ENCODE data around the gene SWAP70. TPM values are rescaled to one million over a fixed set of nuclear protein-coding genes. Genes with fewer than 3 reads are reported as not detected.
"Not testable (repeated sequence)": the region's sequence is repeated elsewhere in the genome, so short reads cannot be mapped to it uniquely, and the experiment has no call there.

The SWAP70 gene
- total RNA-seq, 1 experiment from 2014 or later: 45.9 TPM

DNA sequence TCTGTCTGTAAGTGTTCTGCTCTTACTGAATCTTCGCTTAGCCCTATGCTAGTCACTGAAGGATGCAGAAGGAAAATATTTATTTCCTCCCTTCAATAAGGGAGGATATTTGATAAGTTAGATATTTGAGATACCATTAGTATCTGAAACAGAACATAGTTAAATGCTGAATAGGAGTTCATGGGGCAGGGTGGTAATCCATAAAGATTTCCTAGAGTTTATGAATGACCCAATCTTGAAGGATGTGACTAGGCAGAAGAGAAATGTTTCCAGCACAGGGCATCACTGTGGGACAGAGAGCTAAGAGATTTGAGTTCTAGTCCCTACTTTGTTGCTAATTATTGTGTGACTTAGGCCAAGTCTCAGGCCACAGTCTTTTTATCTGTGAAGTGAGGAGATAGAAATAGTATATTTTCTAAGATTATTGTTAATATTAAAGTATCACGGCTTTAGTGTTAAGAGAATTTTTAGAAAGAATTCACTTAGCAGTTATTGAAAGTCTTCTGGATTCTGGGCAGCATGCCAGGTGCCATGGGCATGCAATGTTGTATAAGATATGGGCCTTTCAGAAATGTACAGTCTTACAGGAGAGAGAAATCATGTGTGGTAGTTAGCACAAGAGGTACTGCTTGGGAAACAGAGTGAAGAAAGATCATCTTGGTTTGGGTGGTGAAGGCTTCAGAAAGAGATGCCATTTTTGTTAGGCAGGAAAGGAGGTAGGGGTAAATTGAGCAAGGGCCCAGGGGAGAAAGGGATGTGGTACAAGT, 24.0 kb downstream of the SWAP70 start:
- in situ Hi-C loops (cut with HindIII; ENCODE audit: low sequenced_read_pairs): no loop called here
- no peak for DNase-seq (ENCODE audit: low spot score)

- in situ Hi-C loops (cut with HindIII; ENCODE audit: low sequenced_read_pairs): no loop called here
- no peak for DNase-seq (ENCODE audit: low spot score)
These were observed 25.0 kb downstream of the SWAP70 start for GRCh38 chr11:9688716-9689511.

- in situ Hi-C loops (cut with HindIII; ENCODE audit: low sequenced_read_pairs): no loop called here
These were observed 25.8 kb downstream of the SWAP70 start for GRCh38 chr11:9689721-9690120.

DNA sequence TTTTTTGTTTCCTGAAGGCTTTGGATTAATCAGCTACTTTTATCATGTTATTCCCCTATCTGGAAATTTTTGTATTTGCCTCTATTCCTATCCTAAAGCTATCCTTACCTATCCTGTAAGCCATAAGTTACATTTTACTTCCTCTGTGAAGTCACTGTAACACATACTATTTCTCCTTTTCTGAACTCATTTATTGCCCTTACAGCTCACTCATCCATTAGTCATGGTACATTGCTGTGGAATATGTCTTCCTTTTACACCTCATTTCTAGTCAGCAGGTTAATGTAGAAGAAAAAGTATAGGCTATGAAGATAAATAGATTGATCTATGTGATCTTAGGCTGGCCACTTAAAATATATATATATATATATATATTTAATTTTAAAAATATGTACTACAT, 28.0 kb downstream of the SWAP70 start:
- in situ Hi-C loops (cut with HindIII; ENCODE audit: low sequenced_read_pairs): no loop called here
- no peak for DNase-seq (ENCODE audit: low spot score)

More at GRCh38 chr11:9689721-9690120, 25.8 kb downstream of the SWAP70 start:
- DNase-seq (ENCODE audit: low spot score): no peak

DNA sequence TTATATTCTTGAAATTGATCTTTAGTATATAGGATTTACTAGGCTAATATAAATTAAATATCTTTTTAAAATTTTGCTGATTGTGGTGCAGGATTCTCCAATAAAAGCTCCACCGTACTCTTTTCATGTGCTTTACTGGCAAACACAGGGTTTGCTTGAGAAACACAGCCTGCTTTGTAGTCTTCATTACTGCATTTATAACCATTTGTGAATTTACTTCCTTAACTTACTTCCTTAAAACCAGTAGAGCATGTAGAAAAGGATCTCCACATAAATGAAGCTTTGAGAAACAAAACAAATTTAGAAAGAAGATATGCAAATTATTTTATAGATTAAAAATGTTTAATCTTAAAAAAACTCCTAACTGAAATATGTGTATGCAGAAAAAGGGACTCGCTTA, 28.8 kb downstream of the SWAP70 start:
- in situ Hi-C loops (cut with HindIII; ENCODE audit: low sequenced_read_pairs): no loop called here
- no peak for DNase-seq (ENCODE audit: low spot score)

DNA sequence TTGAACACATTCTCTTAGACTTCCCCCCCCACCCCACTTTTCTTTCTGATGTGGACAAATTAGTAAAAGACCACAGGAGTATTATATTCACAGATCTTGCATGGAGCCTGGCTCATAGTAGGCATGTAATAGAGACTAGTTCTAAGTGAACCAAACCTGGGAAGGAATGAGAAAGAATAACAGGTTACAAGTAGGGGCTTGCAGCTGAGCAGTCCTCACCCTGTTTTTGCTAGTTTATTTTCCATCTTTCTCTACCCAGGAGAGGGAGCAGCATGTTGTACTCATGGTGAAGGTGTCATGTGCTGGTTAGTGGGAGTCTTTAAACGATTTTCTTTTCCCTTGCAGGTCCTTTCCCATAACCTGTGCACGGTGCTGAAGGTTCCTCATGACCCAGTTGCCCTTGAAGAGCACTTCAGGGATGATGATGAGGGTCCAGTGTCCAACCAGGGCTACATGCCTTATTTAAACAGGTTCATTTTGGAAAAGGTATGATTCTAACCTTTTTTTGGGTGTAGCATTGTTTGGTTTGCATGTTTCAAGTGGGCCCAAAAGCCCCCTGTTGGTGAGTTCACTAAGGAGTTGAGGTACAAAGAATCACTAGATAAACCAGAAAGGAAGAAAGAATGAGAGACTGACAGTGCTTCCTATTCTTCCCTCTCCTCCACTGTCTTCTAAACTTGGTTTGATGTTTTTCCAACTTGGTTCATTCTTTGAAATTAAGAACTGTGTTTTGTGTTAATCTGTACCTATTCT, 30.1 kb downstream of the SWAP70 start:
- in situ Hi-C loops (cut with HindIII; ENCODE audit: low sequenced_read_pairs): no loop called here
- DNase-seq (ENCODE audit: low spot score): no peak

GRCh38 chr11:9695228-9695627, 31.4 kb downstream of the SWAP70 start:
- DNase-seq (ENCODE audit: low spot score); in situ Hi-C loops (cut with HindIII; ENCODE audit: low sequenced_read_pairs): not testable (repeated sequence)

- in situ Hi-C loops (cut with HindIII; ENCODE audit: low sequenced_read_pairs): no loop called here
- DNase-seq (ENCODE audit: low spot score): no peak
These were observed 33.9 kb downstream of the SWAP70 start for GRCh38 chr11:9697766-9698165.

DNA sequence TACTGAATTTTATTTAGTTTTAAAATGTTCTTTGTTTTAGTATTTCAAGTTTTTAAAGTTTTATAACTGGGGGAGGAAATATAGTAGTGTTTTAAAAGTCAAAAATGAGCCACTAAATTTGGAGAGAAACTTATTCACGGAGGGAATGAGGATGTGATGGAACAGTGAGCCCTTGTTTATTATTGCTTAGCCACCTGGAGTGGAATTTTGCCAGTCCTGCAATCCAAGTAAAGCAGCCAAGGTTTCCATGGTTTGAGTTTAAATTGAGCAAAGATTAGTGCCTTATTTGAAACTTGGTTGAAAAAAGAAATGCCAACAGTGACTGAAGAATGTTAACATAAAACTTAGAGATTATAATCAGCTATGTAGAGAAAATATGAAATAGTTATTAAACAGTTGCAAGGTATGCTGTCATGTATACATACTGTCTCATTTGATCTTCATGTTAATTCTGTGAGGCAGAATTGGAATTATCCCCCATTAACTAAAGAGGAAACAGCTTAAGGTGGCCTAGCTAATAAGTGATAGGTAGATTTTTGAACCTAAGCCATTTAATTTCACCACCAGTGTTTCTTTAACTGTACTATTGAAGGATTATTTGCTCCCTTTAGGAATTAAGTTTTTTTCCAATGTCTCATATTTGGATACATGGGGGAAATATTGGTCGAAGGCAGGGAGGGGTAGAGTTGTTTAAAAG, 36.4 kb downstream of the SWAP70 start:
- in situ Hi-C loops (cut with HindIII; ENCODE audit: low sequenced_read_pairs): no loop called here
- DNase-seq (ENCODE audit: low spot score): peak; percentile 33

GRCh38 chr11:9701799-9702198, 37.9 kb downstream of the SWAP70 start:
- in situ Hi-C loops (cut with HindIII; ENCODE audit: low sequenced_read_pairs): no loop called here
- DNase-seq (ENCODE audit: low spot score): no peak

GRCh38 chr11:9703280-9703679, 39.4 kb downstream of the SWAP70 start:
- in situ Hi-C loops (cut with HindIII; ENCODE audit: low sequenced_read_pairs): no loop called here
- DNase-seq (ENCODE audit: low spot score): no peak

GRCh38 chr11:9704037-9704436, 40.2 kb downstream of the SWAP70 start:
- in situ Hi-C loops (cut with HindIII; ENCODE audit: low sequenced_read_pairs): no loop called here
- no peak for DNase-seq (ENCODE audit: low spot score)

- in situ Hi-C loops (cut with HindIII; ENCODE audit: low sequenced_read_pairs): no loop called here
These were observed 40.7 kb downstream of the SWAP70 start for GRCh38 chr11:9704620-9705019.

DNA sequence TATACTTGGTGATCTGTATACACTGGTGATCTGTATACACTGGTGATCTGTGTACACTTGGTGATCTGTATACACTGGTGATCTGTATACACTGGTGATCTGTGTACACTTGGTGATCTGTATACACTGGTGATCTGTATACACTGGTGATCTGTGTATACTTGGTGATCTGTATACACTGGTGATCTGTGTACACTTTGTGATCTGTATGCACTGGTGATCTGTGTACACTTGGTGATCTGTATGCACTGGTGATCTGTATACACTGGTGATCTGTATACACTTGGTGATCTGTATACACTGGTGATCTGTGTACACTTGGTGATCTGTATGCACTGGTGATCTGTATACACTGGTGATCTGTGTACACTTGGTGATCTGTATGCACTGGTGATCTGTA, 41.5 kb downstream of the SWAP70 start:
- DNase-seq (ENCODE audit: low spot score); in situ Hi-C loops (cut with HindIII; ENCODE audit: low sequenced_read_pairs): not testable (repeated sequence)

More at GRCh38 chr11:9704620-9705019, 40.7 kb downstream of the SWAP70 start:
- DNase-seq (ENCODE audit: low spot score): no peak

DNA sequence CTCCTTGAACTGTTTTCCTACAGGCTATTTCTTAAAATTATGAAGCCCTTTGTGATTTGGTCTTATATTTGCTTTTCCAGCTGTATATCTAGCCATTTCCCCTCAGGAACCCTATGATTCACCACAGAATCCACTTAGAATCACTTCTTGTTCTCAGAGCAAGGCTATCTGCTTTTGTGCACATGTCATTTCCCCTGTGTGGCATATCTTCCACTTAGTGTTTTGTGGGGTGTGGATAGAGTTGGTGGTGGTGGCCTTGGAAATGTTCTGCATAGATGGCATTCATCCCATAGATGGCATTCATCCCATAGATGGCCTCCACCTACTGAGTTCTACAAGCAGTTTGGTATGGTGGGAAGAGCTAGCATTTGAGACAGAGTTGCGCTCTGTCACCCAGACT, 44.7 kb downstream of the SWAP70 start:
- DNase-seq (ENCODE audit: low spot score): no peak
- in situ Hi-C loops (cut with HindIII; ENCODE audit: low sequenced_read_pairs): no loop called here

GRCh38 chr11:9710223-9710622, 46.3 kb downstream of the SWAP70 start:
- in situ Hi-C loops (cut with HindIII; ENCODE audit: low sequenced_read_pairs): no loop called here
- no peak for DNase-seq (ENCODE audit: low spot score)

GRCh38 chr11:9710852-9711251, 47.0 kb downstream of the SWAP70 start:
- no peak for DNase-seq (ENCODE audit: low spot score)
- in situ Hi-C loops (cut with HindIII; ENCODE audit: low sequenced_read_pairs): no loop called here

DNA sequence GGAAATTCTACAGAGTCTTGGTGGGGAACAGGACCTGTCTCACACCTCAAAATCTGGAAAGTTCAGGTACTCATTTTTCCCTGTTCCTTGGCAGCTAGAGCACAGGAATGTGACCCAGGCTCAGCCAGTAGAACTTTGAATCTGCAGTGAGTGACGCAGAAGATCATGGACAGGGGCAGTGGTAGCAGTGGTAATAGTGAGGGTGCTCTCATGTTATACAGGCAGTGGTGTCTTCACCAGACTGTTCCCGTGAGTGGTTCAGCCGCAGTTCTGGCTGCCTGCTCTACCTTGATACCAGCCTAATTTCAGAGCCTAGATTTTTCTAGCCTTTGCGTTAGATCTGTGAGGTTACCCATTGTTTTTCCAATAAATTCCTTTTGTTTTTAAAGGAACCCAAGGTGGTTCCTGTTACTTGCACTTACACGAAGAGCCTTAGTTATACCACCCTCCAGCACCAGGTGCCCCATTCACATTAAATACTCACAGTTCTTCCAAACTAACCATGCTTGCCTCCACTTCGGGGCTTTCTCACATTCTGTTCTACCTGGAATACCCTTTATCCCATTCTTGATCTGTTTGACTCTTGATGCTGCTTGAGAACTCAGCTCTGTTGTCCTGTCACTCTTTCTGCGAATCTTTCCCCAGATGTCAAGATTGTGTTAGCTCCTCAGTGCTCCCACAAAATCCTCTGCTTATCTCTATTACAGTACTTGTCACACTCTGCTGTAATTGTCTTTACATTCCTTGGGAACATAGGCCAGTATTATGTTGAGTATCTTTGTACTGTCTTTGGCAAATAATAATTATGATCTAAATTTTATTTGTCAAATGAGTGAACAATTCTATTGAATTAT, 47.8 kb downstream of the SWAP70 start:
- in situ Hi-C loops (cut with HindIII; ENCODE audit: low sequenced_read_pairs): no loop called here
- no peak for DNase-seq (ENCODE audit: low spot score)
